Heart right ventricle (tissue), 16 donors: ENCODE results near the gene GPT2. TPM values are rescaled to one million over a fixed set of nuclear protein-coding genes. Genes with fewer than 3 reads are reported as not detected.
"Not testable (repeated sequence)": the region's sequence is repeated elsewhere in the genome, so short reads cannot be mapped to it uniquely, and the experiment has no call there.

ENCODE experiments used
- ATAC-seq, 8 donors: fragments of 200-7000 bp; cut with Tn5 transposase; one replicate each; pipeline ENCODE4 v1.9.1; 2020; ENCODE audit warnings: mild to moderate bottlenecking in 8 of 8, moderate library complexity in 8 of 8, moderate number of reproducible peaks in 1 of 8
- DNase-seq, 2 donors: peaks; one replicate each; pipeline ENCODE4 v3.0.0-alpha.2; 2020
- H3K27ac ChIP-seq, 10 donors: fragments of 200-600 bp; sonication (generic) in 2 of 10; one replicate each; pipeline versions ENCODE4 v1.5.0 to v1.8.0; 2020 to 2022; ENCODE audit warnings: mild to moderate bottlenecking in 3 of 10
- H3K27me3 ChIP-seq, 7 donors: fragments of 200-600 bp; one replicate each; pipeline ENCODE4 v1.8.0; 2021 to 2022; ENCODE audit warnings: mild to moderate bottlenecking in 2 of 7
- H3K36me3 ChIP-seq, 9 donors: fragments of 200-600 bp; sonication (generic) in 1 of 9; one replicate each; pipeline versions ENCODE4 v1.5.0 to v1.8.0; 2020 to 2022; ENCODE audit warnings: mild to moderate bottlenecking in 2 of 9
- H3K4me1 ChIP-seq, 9 donors: fragments of 200-600 bp; sonication (generic) in 1 of 9; one replicate each; pipeline versions ENCODE4 v1.5.0 to v1.8.0; 2020 to 2022; ENCODE audit warnings: mild to moderate bottlenecking in 4 of 9
- H3K4me3 ChIP-seq, 10 donors: fragments of 200-600 bp; sonication (generic) in 2 of 10; one replicate each; pipeline versions ENCODE4 v1.5.0 to v1.8.0; 2020 to 2022; ENCODE audit warnings: mild to moderate bottlenecking in 7 of 10, moderate library complexity in 2 of 10
- H3K9me3 ChIP-seq, 11 donors: fragments of 200-600 bp in 10 of 11; sonication (generic) in 2 of 11; one replicate each; pipeline versions ENCODE4 v1.5.0 to v1.8.0; 2013 to 2022; ENCODE audit warnings: mild to moderate bottlenecking in 2 of 11, control low read depth in 1 of 11, moderate library complexity in 1 of 11
- CTCF ChIP-seq, 9 donors: fragments of 200-600 bp; sonication (generic) in 2 of 9; IDR thresholded peaks; one replicate each; pipeline versions ENCODE4 v1.5.0 to v1.8.0; 2021 to 2022; ENCODE audit warnings: antibody characterized with exemption in 9 of 9, mild to moderate bottlenecking in 5 of 9, moderate library complexity in 1 of 9
- WGBS, 2 donors: extraction: QIAGEN DNeasy Blood & Tissue Kit; methylation state at CpG; one replicate each; pipeline ENCODE4 v1.1.7; 2013; ENCODE audit warnings: inconsistent platforms in 1 of 2; 5-methylcytosine and 5-hydroxymethylcytosine counted together
- intact Hi-C, 10 donors: fragments of 100-400 bp; cut with DNase I; formaldehyde crosslinking; loops; one replicate each; pipeline versions ENCODE4 v1.11.1 to v1.14.2; 2022
- polyA plus RNA-seq, 2 donors: library from polyadenylated mRNA; stranded (reverse); fragments of 200-250 nt; gene quantifications; one replicate each; pipeline ENCODE4 v1.2.3, GENCODE V29; 2013
- total RNA-seq, 10 donors: library from RNA; stranded (reverse); fragmentation: NEBNext Ultra II Directional in 3 of 10; extraction: Animal tissue kit (Norgen Biotek cat#: 25700) in 3 of 10; gene quantifications; one replicate each; pipeline versions ENCODE4 v1.2.1 to v1.2.4, GENCODE V29; 2021 to 2023
- donor health status: Arrhythmogenic right ventricular cardiomyopathy.
- donor health status: ischemic (EF 13 %, LVEDD 7.1; RV severe dilation, severe dysfunction).
- donor health status: healthy with polysubstance abuse.
- donor health status: DM: no; HTN: yes; CAD: no.
- donor health status: DM: no; HTN: no; CAD: no.
- donor health status: ischemic (EF 25% LVEDD 6.9; RV normal size, moderate dysfunction).
- donor health status: ischemic (EF 25% LVEDD 5.7; RV mildly dilated, moderate dysfunction).
- donor health status: healthy.
- donor health status: DM: yes; HTN: yes; CAD: no.
- donor health status: Ischemic cardiomyopathy.
- donor health status: ischemic (EF 35%, LVEDD 5.7; RV mildly dilated, moderate dysfunction).
- donor health status: nonischemic (EF 11% LVEDD 7.7; RV severe dilation, severe dysfunction).
- donor health status: DM: yes; HTN: yes; CAD: no.
- donor health status: PGD.
- donor health status: ischemic (EF 29% LVEDD 5.4; RV normal size, mild dysfunction).
- donor health status: nonischemic (EF 23%, LVEDD 6.1; RV moderate dilation, normal function).

GPT2 gene
- total and polyA plus RNA-seq, 12 donors, result 6.7 to 23.7 (median 17.3) TPM

- Histone ChIP-seq H3K4me1 (no peaks in the 10 kb centered on the region), H3K27me3 (no peaks in the 10 kb centered on the region), H3K27ac (no peak overlapping the region), H3K4me3 (no peak overlapping the region), H3K36me3 (no peaks in the 10 kb centered on the region), H3K9me3 (no peaks in the 10 kb centered on the region)
- DNase-seq, result no peak
- ATAC-seq, result no peak
- intact Hi-C loops, result loop anchor here in 4 of 10 donors (5.0 to 10.0 kb wide), 3 partner anchors 69 to 1309 kb away; no protein-coding TSS in a partner anchor
- 95 to 97% methylated on average over 6 of the region's 6 CpGs for WGBS, 2 donors
- TF ChIP-seq CTCF (IDR thresholded peaks at IDR 0.05), result no peak
Measured at GRCh38 chr16:46858151-46858550, 26.0 kb upstream of the GPT2 start.

GRCh38 chr16:46859719-46860152 is 24.4 kb upstream of the GPT2 start:
- no peak for ATAC-seq
- Histone ChIP-seq H3K4me1 (peaks cover 0 to 4% (median 0%) of the 10 kb centered on the region in 9 donors), H3K4me3 (no peak overlapping the region), H3K27ac (no peak overlapping the region), H3K36me3 (no peaks in the 10 kb centered on the region), H3K9me3 (no peaks in the 10 kb centered on the region), H3K27me3 (no peaks in the 10 kb centered on the region)
- DNase-seq, result no peak
- intact Hi-C loops, result loop anchor here in 4 of 10 donors (5.0 to 10.0 kb wide), 3 partner anchors 68 to 1308 kb away; no protein-coding TSS in a partner anchor
- no peak for TF ChIP-seq CTCF (IDR thresholded peaks at IDR 0.05)
- WGBS, 2 donors, result 82 to 86% methylated on average over 5 of the region's 5 CpGs

GRCh38 chr16:46862555-46863447 is 21.4 kb upstream of the GPT2 start:
- no peak for TF ChIP-seq CTCF (IDR thresholded peaks at IDR 0.05)
- WGBS, 2 donors, result 83 to 84% methylated on average over 16 of the region's 16 CpGs
- Histone ChIP-seq H3K9me3 (no peaks in the 10 kb centered on the region), H3K27ac (no peak overlapping the region), H3K36me3 (no peaks in the 10 kb centered on the region), H3K27me3 (peaks cover 0 to 4% (median 0%) of the 10 kb centered on the region in 7 donors), H3K4me3 (no peak overlapping the region), H3K4me1 (peaks cover 0 to 4% (median 0%) of the 10 kb centered on the region in 9 donors)
- DNase-seq, result no peak
- no peak for ATAC-seq
- intact Hi-C loops, result no loop called here

DNA sequence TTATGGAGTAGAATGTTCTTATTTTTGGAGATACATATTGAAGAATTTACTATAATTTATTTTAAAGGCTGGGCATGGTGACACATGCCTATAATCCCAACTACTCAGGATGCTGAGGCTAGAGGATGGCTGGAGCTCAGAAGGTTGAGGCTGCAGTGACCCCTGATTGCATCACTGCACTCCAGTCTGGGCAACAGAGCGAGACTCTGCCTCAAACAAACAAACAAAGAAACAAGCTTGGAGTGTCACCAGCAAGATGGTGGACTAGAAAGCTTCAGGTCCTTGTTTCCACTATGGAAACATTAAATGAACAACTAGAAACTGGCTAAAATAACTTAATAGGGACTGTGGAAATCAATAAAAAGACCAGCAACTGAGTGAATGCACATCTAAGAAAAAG is 17.9 kb upstream of the GPT2 start:
- no peak for TF ChIP-seq CTCF (IDR thresholded peaks at IDR 0.05)
- 77 to 82% methylated on average over 1 of the region's 1 CpG for WGBS, 2 donors
- intact Hi-C loops, result no loop called here

DNA sequence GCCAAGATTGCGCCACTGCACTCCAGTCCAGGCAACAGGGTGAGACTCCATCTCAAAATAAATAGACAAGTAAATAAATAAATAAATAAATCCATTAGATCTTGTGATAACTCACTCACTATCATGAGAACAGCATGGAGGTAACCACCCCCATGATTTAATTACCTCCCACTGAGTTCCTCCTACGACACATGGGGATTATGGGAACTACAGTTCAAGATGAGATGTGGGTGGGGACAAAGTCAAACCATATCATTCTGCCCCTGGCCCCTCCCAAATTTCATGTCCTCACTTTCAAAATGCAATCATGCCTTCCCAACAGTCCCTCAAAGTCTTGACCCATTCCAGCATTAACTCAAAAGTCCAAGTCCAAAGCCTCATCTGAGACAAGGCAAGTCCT is 16.7 kb upstream of the GPT2 start:
- H3K36me3 ChIP-seq, intact Hi-C loops, ATAC-seq, H3K4me1 ChIP-seq, H3K27ac ChIP-seq, H3K9me3 ChIP-seq, DNase-seq, H3K4me3 ChIP-seq, H3K27me3 ChIP-seq: not testable (repeated sequence)
- WGBS, 2 donors, result 88 to 91% methylated on average over 2 of the region's 2 CpGs

More for the DNA sequence above, 17.9 kb upstream of the GPT2 start:
- no peak overlapping the region for H3K4me3 ChIP-seq
- no peak overlapping the region for H3K27ac ChIP-seq
- ATAC-seq (no peak), DNase-seq (no peak)
- peaks cover 0 to 4% (median 0%) of the 10 kb centered on the region in 9 donors for H3K4me1 ChIP-seq
- H3K27me3 ChIP-seq, result peaks cover 0 to 4% (median 0%) of the 10 kb centered on the region in 7 donors
- no peaks in the 10 kb centered on the region for H3K36me3 ChIP-seq
- no peaks in the 10 kb centered on the region for H3K9me3 ChIP-seq

DNA sequence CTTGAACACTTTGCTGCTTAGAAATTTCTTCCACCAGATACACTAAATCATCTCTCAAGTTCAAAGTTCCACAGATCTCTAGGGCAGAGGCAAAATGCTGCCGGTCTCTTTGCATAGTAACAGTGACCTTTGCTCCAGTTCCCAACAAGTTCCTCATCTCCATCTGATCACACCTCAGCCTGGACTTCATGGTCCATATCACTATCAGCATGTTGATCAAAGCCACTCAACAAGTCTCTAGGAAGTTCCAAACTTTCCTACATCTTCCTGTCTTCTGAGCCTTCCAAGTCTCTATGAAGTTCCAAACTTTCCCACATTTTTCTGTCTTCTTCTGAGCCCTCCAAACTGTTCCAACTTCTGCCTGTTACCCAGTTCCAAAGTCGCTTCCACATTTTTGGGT is 15.3 kb upstream of the GPT2 start:
- ATAC-seq, H3K4me3 ChIP-seq, DNase-seq, intact Hi-C loops, H3K4me1 ChIP-seq, H3K27me3 ChIP-seq, H3K36me3 ChIP-seq, H3K9me3 ChIP-seq, H3K27ac ChIP-seq: not testable (repeated sequence)
- 78 to 92% methylated on average over 2 of the region's 2 CpGs for WGBS, 2 donors
